Caco-2 (cell line): Measurements from ENCODE around the gene BRINP3. TPM values are rescaled to one million over a fixed set of nuclear protein-coding genes. Genes with fewer than 3 reads are reported as not detected.

Source experiments
- BruUV-seq: library from RNA; stranded (reverse); fragments of 400-500 nt; replicated peaks from 2 replicates; lab custom pipeline; 2021; lab: Mats Ljungman, UMichigan
- CTCF ChIA-PET: fragments of 300-600 bp; sonication (Branson Sonifier 250); formaldehyde crosslinking; loops from one replicate; lab custom pipeline; 2022; ENCODE audit warnings: antibody characterized with exemption; lab: Charles Lee
- POLR2A ChIA-PET: fragments of 300-600 bp; sonication (Branson Sonifier 250); formaldehyde crosslinking; loops from one replicate; lab custom pipeline; 2022; ENCODE audit warnings: antibody characterized with exemption; lab: Charles Lee
- DNase-seq, 2 experiments: peaks; one replicate each; pipeline versions ENCODE4 v3.0.0 to v3.0.0-alpha.2; 2020 to 2022
- H3K27me3 ChIP-seq: replicated peaks from 2 replicates; pipeline ENCODE4 v1.6.0; 2011; ENCODE audit warnings: low read length; ENCODE audit not compliant: control insufficient read depth, insufficient read depth
- H3K36me3 ChIP-seq: 2 replicates; pipeline ENCODE4 v1.5.1; 2011; ENCODE audit warnings: low read length; ENCODE audit not compliant: control insufficient read depth, insufficient read depth
- H3K4me1 ChIP-seq: fragments of 250-450 bp; sonication (Bioruptor Pico); 2 replicates; pipeline ENCODE4 v1.5.1; 2020; ENCODE audit warnings: mild to moderate bottlenecking
- H3K4me3 ChIP-seq: 2 replicates; pipeline ENCODE4 v1.5.1; 2011; ENCODE audit warnings: low read depth, mild to moderate bottlenecking, control low read depth, low read length
- H3K9me3 ChIP-seq: fragments of 250-450 bp; sonication (Bioruptor Pico); 2 replicates; pipeline ENCODE4 v1.5.1; 2020; ENCODE audit warnings: mild to moderate bottlenecking, moderate library complexity
- H3K27ac Mint-ChIP-seq: one replicate; pipeline ENCODE4 v1.8.0; 2022; ENCODE audit warnings: mixed read lengths; ENCODE audit not compliant: unreplicated experiment
- H3K27me3 Mint-ChIP-seq: one replicate; pipeline ENCODE4 v1.8.0; 2022; ENCODE audit warnings: mixed read lengths; ENCODE audit not compliant: insufficient read depth, unreplicated experiment
- H3K36me3 Mint-ChIP-seq: one replicate; pipeline ENCODE4 v1.8.0; 2022; ENCODE audit warnings: mild to moderate bottlenecking, mixed read lengths; ENCODE audit not compliant: insufficient read depth, unreplicated experiment
- H3K4me1 Mint-ChIP-seq: one replicate; pipeline ENCODE4 v1.8.0; 2022; ENCODE audit warnings: low read depth, mixed read lengths; ENCODE audit not compliant: unreplicated experiment
- H3K4me3 Mint-ChIP-seq: one replicate; pipeline ENCODE4 v1.8.0; 2022; ENCODE audit warnings: mild to moderate bottlenecking, moderate library complexity, mixed read lengths; ENCODE audit not compliant: unreplicated experiment
- H3K9me3 Mint-ChIP-seq: one replicate; pipeline ENCODE4 v1.8.0; 2022; ENCODE audit warnings: mixed read lengths; ENCODE audit not compliant: unreplicated experiment
- CTCF ChIP-seq, 2 experiments: fragments of 200-600 bp in 1 of 2; IDR thresholded peaks; 1 replicate in 1 of 2; 2 replicates in 1 of 2; pipeline versions ENCODE4 v1.5.1 to v1.8.0; 2011 to 2022; ENCODE audit warnings: antibody characterized with exemption in 1 of 2, control low read depth in 1 of 2, inconsistent platforms in 1 of 2, low read depth in 1 of 2, low read length in 1 of 2, mild to moderate bottlenecking in 1 of 2, moderate library complexity in 1 of 2; ENCODE audit not compliant: insufficient read depth in 1 of 2, severe bottlenecking in 1 of 2, unreplicated experiment in 1 of 2
- intact Hi-C: fragments of 100-400 bp; cut with micrococcal nuclease; formaldehyde crosslinking; loops from one replicate; pipeline ENCODE4 v1.10.0; 2022; ENCODE audit not compliant: unreplicated experiment
- total RNA-seq: library from RNA; stranded (reverse); gene quantifications from 2 replicates; pipeline ENCODE4 v1.2.3, GENCODE V29; 2022

Gene BRINP3
- total RNA-seq, 1 experiment from 2014 or later = not detected

GRCh38 chr1:190175320-190175719, 302.3 kb downstream of the BRINP3 start:
- TF ChIP-seq CTCF (IDR thresholded peaks at IDR 0.05; ENCODE audit: insufficient read depth in 1 of 2, low read depth in 1 of 2, low read length in 1 of 2, severe bottlenecking in 1 of 2, unreplicated experiment in 1 of 2) = no peak
- CTCF ChIA-PET = no interaction called here

GRCh38 chr1:190172651-190173430, 304.8 kb downstream of the BRINP3 start:
- no TSS peak for BruUV-seq
- no peaks in the 10 kb centered on the region for H3K36me3 ChIP-seq
- no peaks in the 10 kb centered on the region for H3K9me3 ChIP-seq
- CTCF ChIA-PET = no interaction called here
- Mint-ChIP-seq H3K27me3 (no peaks in the 10 kb centered on the region), H3K4me1 (no peaks in the 10 kb centered on the region), H3K36me3 (no peaks in the 10 kb centered on the region), H3K9me3 (no peaks in the 10 kb centered on the region), H3K4me3 (no peak overlapping the region), H3K27ac (no peak overlapping the region)
- DNase-seq = no peak
- intact Hi-C loops = no loop called here
- POLR2A ChIA-PET = no interaction called here
- no peak overlapping the region for H3K4me3 ChIP-seq
- H3K27me3 ChIP-seq = no peaks in the 10 kb centered on the region
- no peaks in the 10 kb centered on the region for H3K4me1 ChIP-seq
- TF ChIP-seq CTCF (IDR thresholded peaks at IDR 0.05; ENCODE audit: insufficient read depth in 1 of 2, low read depth in 1 of 2, low read length in 1 of 2, severe bottlenecking in 1 of 2, unreplicated experiment in 1 of 2) = no peak

More at GRCh38 chr1:190175320-190175719, 302.3 kb downstream of the BRINP3 start:
- Mint-ChIP-seq H3K4me1 (peaks cover 6% of the 10 kb centered on the region), H3K4me3 (no peak overlapping the region), H3K27me3 (no peaks in the 10 kb centered on the region), H3K9me3 (no peaks in the 10 kb centered on the region), H3K36me3 (no peaks in the 10 kb centered on the region), H3K27ac (no peak overlapping the region)
- Histone ChIP-seq H3K36me3 (no peaks in the 10 kb centered on the region), H3K4me1 (peaks cover 11% of the 10 kb centered on the region), H3K4me3 (no peak overlapping the region), H3K9me3 (no peaks in the 10 kb centered on the region), H3K27me3 (no peaks in the 10 kb centered on the region)
- POLR2A ChIA-PET = no interaction called here
- intact Hi-C loops = no loop called here
- no peak for DNase-seq
- BruUV-seq = no TSS peak

- Histone ChIP-seq H3K4me1 (no peaks in the 10 kb centered on the region), H3K4me3 (no peak overlapping the region), H3K9me3 (no peaks in the 10 kb centered on the region), H3K36me3 (no peaks in the 10 kb centered on the region), H3K27me3 (no peaks in the 10 kb centered on the region)
- POLR2A ChIA-PET = no interaction called here
- Mint-ChIP-seq H3K9me3 (no peaks in the 10 kb centered on the region), H3K27me3 (no peaks in the 10 kb centered on the region), H3K4me1 (no peaks in the 10 kb centered on the region), H3K4me3 (no peak overlapping the region), H3K27ac (no peak overlapping the region), H3K36me3 (no peaks in the 10 kb centered on the region)
- TF ChIP-seq CTCF (IDR thresholded peaks at IDR 0.05; ENCODE audit: insufficient read depth in 1 of 2, low read depth in 1 of 2, low read length in 1 of 2, severe bottlenecking in 1 of 2, unreplicated experiment in 1 of 2) = no peak
- DNase-seq = no peak
- intact Hi-C loops = no loop called here
- BruUV-seq = no TSS peak
- CTCF ChIA-PET = no interaction called here
Measured at GRCh38 chr1:190170321-190170720, 307.3 kb downstream of the BRINP3 start.
